Peyer's patch (tissue), 4 donors: Measurements from ENCODE around the gene LRRN1.

ENCODE experiments used
- CTCF ChIP-seq, 6 experiments: fragments of 450-650 bp in 4 of 6; fragments of 200-600 bp in 2 of 6; sonication (generic) in 1 of 6; IDR thresholded peaks; one replicate each; pipeline ENCODE4 v1.5.1; 2017 to 2019; ENCODE audit warnings: antibody characterized with exemption in 6 of 6, mild to moderate bottlenecking in 3 of 6, moderate library complexity in 1 of 6
- POLR2A ChIP-seq, 2 donors: fragments of 450-650 bp; IDR thresholded peaks; one replicate each; pipeline ENCODE4 v1.5.1; 2017; ENCODE audit warnings: antibody characterized with exemption in 2 of 2, mild to moderate bottlenecking in 2 of 2, moderate library complexity in 2 of 2

- TF ChIP-seq CTCF (IDR thresholded peaks at IDR 0.05): no peak
- no peak for TF ChIP-seq POLR2A (IDR thresholded peaks at IDR 0.05)
Measured at GRCh38 chr3:3813013-3813412, 13.8 kb downstream of the LRRN1 start.
